GM23248 (cell line): Measurements from ENCODE around the gene KRTAP10-10. TPM values are rescaled to one million over a fixed set of nuclear protein-coding genes. Genes with fewer than 3 reads are reported as not detected.
"Not testable (repeated sequence)": the region's sequence is repeated elsewhere in the genome, so short reads cannot be mapped to it uniquely, and the experiment has no call there.

Experiments
- DNase-seq: peaks from one replicate; pipeline ENCODE4 v3.0.0-alpha.2; 2015
- H2AFZ ChIP-seq: fragments of 200-600 bp; sonication (generic); 2 replicates; pipeline ENCODE4 v1.6.1; 2016; ENCODE audit warnings: antibody characterized with exemption
- H3F3A ChIP-seq: fragments of 200-600 bp; sonication (generic); 2 replicates; pipeline ENCODE4 v1.6.1; 2016; ENCODE audit warnings: mild to moderate bottlenecking, antibody characterized with exemption, mixed run types; ENCODE audit not compliant: insufficient read depth
- H3K27ac ChIP-seq: fragments of 200-600 bp; sonication (generic); 2 replicates; pipeline ENCODE4 v1.5.1; 2016; ENCODE audit warnings: mild to moderate bottlenecking
- H3K27me3 ChIP-seq: fragments of 200-600 bp; sonication (generic); replicated peaks from 2 replicates; pipeline ENCODE4 v1.6.1; 2016; ENCODE audit warnings: mild to moderate bottlenecking; ENCODE audit not compliant: insufficient read depth
- H3K36me3 ChIP-seq: fragments of 200-600 bp; sonication (generic); 2 replicates; pipeline ENCODE4 v1.6.1; 2016; ENCODE audit warnings: low read depth, mild to moderate bottlenecking
- H3K4me1 ChIP-seq: fragments of 200-600 bp; sonication (generic); 2 replicates; pipeline ENCODE4 v1.6.1; 2016; ENCODE audit warnings: mild to moderate bottlenecking; ENCODE audit not compliant: insufficient read depth
- H3K4me2 ChIP-seq: fragments of 200-600 bp; sonication (generic); one replicate; pipeline ENCODE4 v1.6.1; 2016; ENCODE audit warnings: mild to moderate bottlenecking; ENCODE audit not compliant: unreplicated experiment
- H3K4me3 ChIP-seq: fragments of 200-600 bp; sonication (generic); 2 replicates; pipeline ENCODE4 v1.5.1; 2016; ENCODE audit warnings: mild to moderate bottlenecking
- H3K79me2 ChIP-seq: fragments of 200-600 bp; sonication (generic); 2 replicates; pipeline ENCODE4 v1.6.1; 2016; ENCODE audit warnings: mild to moderate bottlenecking; ENCODE audit not compliant: insufficient read depth
- H3K9ac ChIP-seq: fragments of 200-600 bp; sonication (generic); 2 replicates; pipeline ENCODE4 v1.6.1; 2016; ENCODE audit warnings: mild to moderate bottlenecking
- H3K9me2 ChIP-seq: fragments of 200-600 bp; sonication (generic); 2 replicates; pipeline ENCODE4 v1.6.1; 2016; ENCODE audit warnings: mixed run types, mild to moderate bottlenecking, moderate library complexity; ENCODE audit not compliant: insufficient read depth
- H3K9me3 ChIP-seq: fragments of 200-600 bp; sonication (generic); one replicate; pipeline ENCODE4 v1.6.1; 2017; ENCODE audit warnings: low read depth
- H4K20me1 ChIP-seq: fragments of 200-600 bp; sonication (generic); 2 replicates; pipeline ENCODE4 v1.6.0; 2016; ENCODE audit not compliant: insufficient read depth
- EZH2 ChIP-seq: fragments of 200-600 bp; sonication (generic); IDR thresholded peaks from 2 replicates; pipeline ENCODE4 v1.6.1; 2018; ENCODE audit warnings: antibody characterized with exemption, mild to moderate bottlenecking; ENCODE audit not compliant: insufficient read depth, poor library complexity, severe bottlenecking
- EZH2phosphoT487 ChIP-seq: fragments of 200-600 bp; sonication (generic); IDR thresholded peaks from 2 replicates; pipeline ENCODE4 v1.6.1; 2018; ENCODE audit warnings: antibody characterized with exemption, moderate library complexity, mild to moderate bottlenecking, low read depth; ENCODE audit not compliant: insufficient read depth
- WGBS, 2 experiments: methylation state at CpG; one replicate each; pipeline ENCODE4 v1.1.6; 2015 to 2017; ENCODE audit warnings: low lambda C conversion rate in 2 of 2, low coverage in 1 of 2; ENCODE audit errors: missing lambda C conversion rate in 2 of 2; 5-methylcytosine and 5-hydroxymethylcytosine counted together
- in situ Hi-C: fragments of 300-500 bp; cut with MboI; formaldehyde crosslinking; loops from 2 replicates; pipeline ENCODE4 v1.15.0; 2020
- polyA plus RNA-seq: library from polyadenylated mRNA; unstranded; fragments of >200 nt; fragmentation: Nextera tagmentation; extraction: Ambion mirVana; gene quantifications from 2 replicates; pipeline ENCODE4 v1.2.1, GENCODE V29; 2016
- total RNA-seq: library from RNA; depleted of rRNA; stranded (reverse); fragments of >200 nt; shearing (Covaris generic); gene quantifications from 2 replicates; pipeline ENCODE4 v1.2.3, GENCODE V29; 2014

KRTAP10-10 gene
- total and polyA plus RNA-seq, 2 experiments from 2014 or later, result not detected

GRCh38 chr21:44626262-44626661 is 10.9 kb upstream of the KRTAP10-10 start:
- Histone ChIP-seq H3K9ac (no peak overlapping the region), H3K27me3 (no peaks in the 10 kb centered on the region), H3K4me1 (no peaks in the 10 kb centered on the region), H3K36me3 (no peaks in the 10 kb centered on the region), H3K4me3 (no peak overlapping the region), H3K79me2 (no peaks in the 10 kb centered on the region), H3K27ac (no peak overlapping the region), H2AFZ (no peak overlapping the region), H4K20me1 (no peaks in the 10 kb centered on the region), H3K9me3 (no peaks in the 10 kb centered on the region), H3K9me2 (no peaks in the 10 kb centered on the region), H3F3A (no peaks in the 10 kb centered on the region), H3K4me2 (no peak overlapping the region)
- TF ChIP-seq EZH2 (no peak), EZH2phosphoT487 (no peak)
- no peak for DNase-seq
- 46 to 52% methylated on average over 10 of the region's 10 CpGs for WGBS, 2 experiments
- in situ Hi-C loops, result no loop called here

- Histone ChIP-seq H3K9me3 (no peaks in the 10 kb centered on the region), H3K79me2 (no peaks in the 10 kb centered on the region), H2AFZ (no peak within 1 kb of the TSS), H3K4me1 (no peaks in the 10 kb centered on the region), H3K9ac (no peak within 1 kb of the TSS), H3K4me2 (no peak within 1 kb of the TSS), H4K20me1 (no peaks in the 10 kb centered on the region), H3K4me3 (no peak within 1 kb of the TSS), H3F3A (no peaks in the 10 kb centered on the region), H3K27ac (no peak within 1 kb of the TSS), H3K27me3 (no peaks in the 10 kb centered on the region), H3K36me3 (no peaks in the 10 kb centered on the region), H3K9me2 (no peaks in the 10 kb centered on the region)
- 38 to 45% methylated on average over 6 to 7 of the region's 7 CpGs for WGBS, 2 experiments
- in situ Hi-C loops, result no loop called here
- TF ChIP-seq EZH2 (no peak), EZH2phosphoT487 (no peak)
- DNase-seq, result no peak
Observed at GRCh38 chr21:44626673-44627143, 10.4 kb upstream of the KRTAP10-10 start, which contains the start of gene KRTAP10-9. TSS of gene KRTAP10-9 (plus strand) at chr21:44627093. CDS start at chr21:44627172, 79 bp downstream.

- H3K79me2 ChIP-seq, H3K36me3 ChIP-seq, H3K27me3 ChIP-seq, H3K4me1 ChIP-seq, DNase-seq, H3K27ac ChIP-seq, H3K4me3 ChIP-seq, H3K9me2 ChIP-seq, H3K9me3 ChIP-seq, H2AFZ ChIP-seq, H3K9ac ChIP-seq, H3F3A ChIP-seq, H3K4me2 ChIP-seq, in situ Hi-C loops, H4K20me1 ChIP-seq: not testable (repeated sequence)
- 31 to 44% methylated on average over 13 to 17 of the region's 20 CpGs for WGBS, 2 experiments
Observed at GRCh38 chr21:44627181-44627822, 9.9 kb upstream of the KRTAP10-10 start.

- H3K4me2 ChIP-seq, H3K9me2 ChIP-seq, H3K79me2 ChIP-seq, H3F3A ChIP-seq, H3K9me3 ChIP-seq, H3K27ac ChIP-seq, H3K36me3 ChIP-seq, DNase-seq, in situ Hi-C loops, H2AFZ ChIP-seq, H3K9ac ChIP-seq, H3K4me1 ChIP-seq, H3K4me3 ChIP-seq, H4K20me1 ChIP-seq, H3K27me3 ChIP-seq: not testable (repeated sequence)
- 15 to 43% methylated on average over 4 to 15 of the region's 15 CpGs for WGBS, 2 experiments
Observed at GRCh38 chr21:44627831-44628233, 9.3 kb upstream of the KRTAP10-10 start.
